ENCODE results near the gene TLR2.

GRCh38 chr4:153655928-153656327 lies 28.2 kb upstream of the TLR2 start:
- TF ChIP-seq CTCF (IDR thresholded peaks at IDR 0.05) = no peak
- no peak for TF ChIP-seq POLR2A (IDR thresholded peaks at IDR 0.05)

Measured in vagina (tissue), 2 donors.